ENCODE results near the gene FTCDNL1.

FTCDNL1 gene

GRCh38 chr2:199850718-199851500 is at the start of gene FTCDNL1:
Gene FTCDNL1 (minus strand): TSS chr2:199851192. CDS start chr2:199848962, 2,230 bp downstream.
- DNase-seq (ENCODE audit: insufficient read length, low spot score), result no peak
- FAIRE-seq, result no peak

DNA sequence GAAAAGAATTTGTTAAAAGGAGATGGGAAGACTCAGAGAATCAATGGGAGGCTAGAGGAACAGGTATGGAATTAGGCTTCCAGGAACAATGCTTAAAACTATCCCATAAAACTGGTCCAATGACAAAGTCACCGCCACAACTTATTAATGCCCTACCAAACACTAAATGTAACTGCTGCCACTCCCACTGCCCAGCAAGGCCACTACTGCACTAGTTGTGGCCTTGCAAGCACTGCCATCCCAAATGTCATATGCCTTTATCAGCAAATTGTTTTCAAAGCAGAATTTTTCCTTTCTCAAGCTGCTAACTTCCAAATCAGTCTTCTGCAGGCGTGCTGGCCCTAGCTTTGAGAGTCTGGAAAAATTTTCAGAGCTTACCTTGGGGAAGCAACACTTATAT is 45.6 kb upstream of the FTCDNL1 start:
- FAIRE-seq, result no peak
- no peak for TF ChIP-seq CTCF (IDR thresholded peaks at IDR 0.05; ENCODE audit: insufficient read depth, missing control alignments)
- DNase-seq (ENCODE audit: insufficient read length, low spot score), result no peak

More at GRCh38 chr2:199850718-199851500, at the start of gene FTCDNL1:
- peak; percentile 47 for TF ChIP-seq CTCF (IDR thresholded peaks at IDR 0.05; ENCODE audit: insufficient read depth, missing control alignments)

- FAIRE-seq (no peak), DNase-seq (ENCODE audit: insufficient read length, low spot score) (no peak)
These were observed 44.4 kb upstream of the FTCDNL1 start for GRCh38 chr2:199895406-199895805.

DNA sequence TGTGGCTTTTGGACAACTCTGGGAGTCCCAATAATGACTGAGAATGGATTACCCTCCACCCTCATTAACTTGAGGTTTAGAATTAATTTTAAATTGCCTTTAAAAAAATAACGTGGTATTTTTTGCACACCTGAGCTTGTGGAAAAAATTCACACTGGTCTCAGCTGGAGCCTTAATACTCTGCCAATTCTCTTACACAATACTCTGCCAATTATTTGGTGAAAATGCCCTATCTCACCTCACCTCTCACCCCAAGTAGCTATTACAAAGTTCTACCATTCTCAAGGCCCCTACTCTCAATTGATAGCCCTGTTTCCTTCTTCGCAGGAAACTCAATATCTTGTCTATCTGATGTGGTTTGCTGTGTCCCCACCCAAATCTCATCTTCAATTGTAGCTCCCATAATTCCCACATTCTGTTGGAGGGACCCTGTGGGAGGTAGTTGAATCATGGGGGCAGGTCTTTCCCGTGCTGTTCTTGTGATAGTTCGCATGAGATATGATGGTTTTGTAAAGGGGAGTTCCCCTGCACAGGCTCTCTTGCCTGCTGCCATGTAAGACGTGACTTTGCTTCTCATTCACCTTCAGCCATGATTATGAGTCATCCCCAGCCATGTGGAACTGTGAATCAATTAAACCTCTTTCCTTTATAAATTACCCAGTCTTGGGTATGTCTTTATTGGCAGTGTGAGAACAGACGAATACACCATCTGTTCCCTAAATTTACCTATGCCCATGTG is 32.7 kb upstream of the FTCDNL1 start:
- FAIRE-seq, result no peak
- TF ChIP-seq CTCF (IDR thresholded peaks at IDR 0.05; ENCODE audit: insufficient read depth, missing control alignments), result no peak
- DNase-seq (ENCODE audit: insufficient read length, low spot score), result no peak

More at GRCh38 chr2:199895406-199895805, 44.4 kb upstream of the FTCDNL1 start:
- TF ChIP-seq CTCF (IDR thresholded peaks at IDR 0.05; ENCODE audit: insufficient read depth, missing control alignments), result no peak

- FAIRE-seq (no peak), DNase-seq (ENCODE audit: insufficient read length, low spot score) (no peak)
- no peak for TF ChIP-seq CTCF (IDR thresholded peaks at IDR 0.05; ENCODE audit: insufficient read depth, missing control alignments)
These were observed 31.7 kb upstream of the FTCDNL1 start for GRCh38 chr2:199882667-199883066.

- DNase-seq (ENCODE audit: insufficient read length, low spot score) (no peak), FAIRE-seq (no peak)
- TF ChIP-seq CTCF (IDR thresholded peaks at IDR 0.05; ENCODE audit: insufficient read depth, missing control alignments), result no peak
These were observed 24.4 kb upstream of the FTCDNL1 start for GRCh38 chr2:199875400-199875799.

- FAIRE-seq (no peak), DNase-seq (ENCODE audit: insufficient read length, low spot score) (no peak)
- no peak for TF ChIP-seq CTCF (IDR thresholded peaks at IDR 0.05; ENCODE audit: insufficient read depth, missing control alignments)
These were observed 23.2 kb upstream of the FTCDNL1 start for GRCh38 chr2:199874209-199874608.
